GM20431 (cell line): ENCODE results near the gene PSME2.
"Not testable (repeated sequence)": the region's sequence is repeated elsewhere in the genome, so short reads cannot be mapped to it uniquely, and the experiment has no call there.

Source experiments
- in situ Hi-C: fragments of 300-500 bp; cut with MseI, MboI; formaldehyde crosslinking; loops from one replicate; pipeline ENCODE4 v1.15.0; 2020; ENCODE audit warnings: low sequenced_read_pairs; ENCODE audit not compliant: unreplicated experiment

Gene PSME2

DNA sequence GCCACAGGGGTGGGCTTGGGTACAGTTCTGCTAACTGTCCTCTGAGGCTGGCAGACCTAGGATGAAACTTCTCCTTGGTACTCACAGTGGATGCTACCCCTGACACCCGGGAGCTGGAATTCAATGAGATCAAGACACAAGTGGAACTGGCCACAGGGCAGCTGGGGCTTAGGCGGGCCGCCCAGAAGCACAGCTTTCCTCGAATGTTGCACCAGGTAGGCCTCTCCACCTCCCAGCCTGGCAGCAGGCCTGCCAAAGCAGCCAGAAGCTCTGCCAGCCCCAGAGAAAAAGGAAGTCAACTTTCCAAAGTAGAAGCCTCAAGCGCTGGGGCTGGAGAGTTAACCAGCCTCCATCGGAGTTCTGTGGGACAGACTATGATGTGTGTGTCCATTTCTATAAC lies 29.2 kb downstream of the PSME2 start:
- in situ Hi-C loops = no loop called here

DNA sequence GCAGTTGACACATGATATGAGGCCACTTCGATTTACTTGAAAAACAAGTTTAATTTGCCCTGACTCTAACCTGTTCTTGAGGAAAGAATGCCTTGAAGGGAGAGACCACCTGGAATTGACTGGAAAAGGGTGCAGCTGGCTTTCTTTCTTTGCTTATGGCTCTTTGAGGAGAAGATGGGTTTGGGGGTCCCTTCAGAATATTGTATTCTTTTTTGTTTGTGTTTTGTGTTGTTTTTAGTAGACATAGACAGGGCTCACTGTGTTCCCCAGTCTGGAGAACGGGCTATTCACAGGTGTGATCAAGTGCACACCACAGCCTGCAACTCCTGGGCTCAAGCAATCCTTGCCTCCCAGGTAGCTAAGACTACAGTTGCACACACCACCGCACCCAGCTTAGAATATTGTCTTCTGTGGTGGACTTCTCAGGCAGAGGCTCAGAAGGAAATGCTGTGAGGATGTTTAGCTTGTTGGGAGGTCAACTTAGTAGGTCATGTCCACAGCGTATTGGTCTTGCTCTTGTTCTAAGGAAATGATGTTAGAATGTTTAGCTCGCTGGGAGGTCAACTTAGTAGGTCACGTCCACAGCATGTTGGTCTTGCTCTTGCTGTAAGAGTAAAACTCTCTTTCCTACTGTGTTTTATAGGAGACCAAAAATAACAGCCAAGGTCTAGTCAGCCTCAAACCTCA lies 30.1 kb downstream of the PSME2 start:
- in situ Hi-C loops = no loop called here

DNA sequence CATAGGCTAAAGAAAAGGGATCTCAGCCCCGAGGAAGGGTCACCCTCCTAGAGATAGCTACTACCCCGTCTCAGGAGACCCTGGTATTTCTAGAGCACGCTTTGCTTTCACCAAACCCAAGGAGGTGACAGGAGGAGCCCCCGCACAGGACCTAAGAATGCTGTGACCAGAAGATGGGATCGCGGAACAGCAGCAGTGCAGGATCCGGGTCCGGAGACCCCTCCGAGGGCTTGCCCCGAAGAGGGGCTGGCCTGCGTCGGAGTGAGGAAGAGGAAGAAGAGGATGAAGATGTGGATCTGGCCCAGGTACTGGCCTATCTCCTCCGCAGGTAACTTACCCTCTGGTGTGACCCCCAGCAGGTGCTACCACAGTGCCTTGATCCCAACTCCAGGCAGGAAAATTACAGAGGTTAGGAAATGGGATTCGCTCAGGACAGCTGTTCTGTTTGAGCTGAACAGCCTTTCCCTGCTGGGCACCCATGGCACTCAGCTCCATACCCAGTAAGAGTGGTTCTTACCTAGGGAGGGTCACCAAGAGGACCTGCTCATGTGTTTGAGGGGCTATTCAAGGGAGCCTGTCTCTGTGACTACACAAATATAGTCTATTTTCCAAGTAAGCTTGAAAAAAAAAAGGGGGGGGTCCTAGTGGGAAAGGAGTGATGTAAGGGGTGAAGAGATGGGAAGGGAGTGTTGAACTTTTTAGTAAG lies 30.8 kb downstream of the PSME2 start:
- in situ Hi-C loops = no loop called here

DNA sequence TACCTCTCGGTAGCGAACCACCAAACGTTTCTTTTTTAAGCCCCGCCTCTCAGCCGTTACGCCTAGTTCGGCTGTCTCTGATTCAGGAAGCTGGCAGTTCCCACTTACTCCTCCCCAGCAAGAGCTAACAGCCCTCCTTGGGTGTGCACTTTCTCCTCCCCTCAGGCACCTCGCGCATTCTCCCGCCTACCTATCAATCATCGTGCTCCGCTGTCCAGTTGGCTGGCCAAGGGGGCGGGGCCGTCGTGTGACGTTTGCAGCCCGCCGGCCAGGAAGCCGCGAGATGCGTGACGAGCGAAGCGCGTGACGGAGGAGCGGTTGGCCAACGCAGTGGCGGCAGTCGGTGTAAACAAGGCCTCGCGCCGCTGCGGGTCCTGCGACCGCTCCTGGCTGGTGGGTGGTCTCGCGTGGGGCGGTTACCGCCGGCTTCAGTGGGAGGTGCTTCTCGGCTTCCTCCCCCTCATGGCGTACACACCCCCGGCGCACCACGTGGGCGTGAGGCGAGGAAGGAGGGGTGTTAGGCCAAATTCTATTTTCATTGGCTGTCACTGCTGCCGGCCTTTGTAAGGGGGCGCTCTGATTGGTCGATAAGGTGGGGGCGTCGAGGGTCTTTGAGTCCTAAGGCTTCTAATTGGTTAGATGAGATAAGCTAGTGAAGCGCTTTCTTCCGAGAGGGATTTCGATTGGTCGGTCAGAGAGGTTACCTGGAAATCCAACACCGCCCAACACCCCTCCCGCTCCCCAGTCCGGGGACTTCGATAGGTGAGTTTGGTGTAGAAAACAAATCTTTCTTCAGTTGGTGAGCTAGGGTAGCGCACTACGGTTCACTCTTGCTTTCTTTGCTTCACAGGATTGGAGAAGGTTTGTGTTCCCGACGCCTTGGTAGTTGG lies 31.6 kb downstream of the PSME2 start, which contains the start of the genes DCAF11 and NRL:
DCAF11 (plus strand) TSS at position 246 of the 890 bp plus-strand sequence. CDS start 818 bp downstream, outside the sequence.
NRL (minus strand) TSS at position 418 of the 890 bp plus-strand sequence. CDS start 32,101 bp downstream, outside the sequence.
- in situ Hi-C loops = no loop called here

DNA sequence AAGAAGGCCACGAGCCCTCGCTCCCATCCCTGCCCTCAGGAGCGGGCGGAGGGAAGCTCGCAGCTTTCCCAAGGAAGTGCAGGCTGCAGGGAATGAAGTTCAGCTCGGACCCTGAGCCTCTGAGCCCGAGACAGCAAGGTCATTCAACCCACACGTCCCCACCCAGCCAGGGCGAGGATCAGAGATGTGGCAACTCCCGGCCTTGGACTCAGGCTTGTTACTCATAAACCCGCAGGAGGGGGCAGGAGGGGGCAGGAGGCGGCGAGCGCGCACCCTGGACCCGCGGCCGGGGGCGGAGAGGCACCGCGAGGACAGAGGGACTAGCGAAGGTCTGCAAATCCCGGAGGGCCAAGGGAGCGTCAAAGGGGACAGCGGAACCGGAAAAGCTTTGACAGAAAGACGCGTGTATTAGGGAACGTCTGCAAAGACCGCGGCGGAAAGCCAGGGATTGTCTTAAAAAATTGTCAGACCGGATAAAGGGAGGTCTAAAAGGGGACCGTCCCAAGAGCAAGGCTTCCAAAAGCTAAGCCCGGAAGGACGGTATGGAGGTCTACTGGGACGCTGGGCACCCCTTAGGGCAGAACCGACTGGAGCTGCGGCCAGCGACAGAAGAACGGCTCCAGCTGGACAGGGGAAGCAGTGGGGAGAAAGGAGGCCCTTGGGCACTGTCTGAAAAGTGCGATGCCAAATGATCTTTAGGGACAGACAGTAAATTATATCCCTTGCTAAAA lies 32.4 kb downstream of the PSME2 start:
- in situ Hi-C loops = no loop called here

DNA sequence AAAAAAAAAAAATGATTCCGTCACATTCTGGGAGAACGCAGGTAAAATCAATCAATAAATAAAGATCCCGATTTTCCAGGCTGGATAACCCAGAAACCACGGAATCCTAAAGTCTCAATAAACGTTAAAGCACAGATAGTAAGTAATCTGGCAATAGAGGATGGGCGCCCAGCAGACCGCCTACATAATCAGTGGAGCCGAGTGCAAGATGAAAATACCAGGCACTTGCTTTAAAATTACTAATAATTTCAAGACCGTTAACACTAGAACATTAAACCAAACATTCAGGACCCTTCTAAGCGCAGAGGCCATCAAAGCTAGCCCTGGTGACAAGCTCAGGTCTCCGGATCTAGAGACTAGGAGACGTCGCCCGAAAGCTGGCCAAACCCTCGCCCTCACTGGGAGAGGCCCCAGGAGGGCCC lies 33.0 kb downstream of the PSME2 start:
- in situ Hi-C loops = no loop called here

DNA sequence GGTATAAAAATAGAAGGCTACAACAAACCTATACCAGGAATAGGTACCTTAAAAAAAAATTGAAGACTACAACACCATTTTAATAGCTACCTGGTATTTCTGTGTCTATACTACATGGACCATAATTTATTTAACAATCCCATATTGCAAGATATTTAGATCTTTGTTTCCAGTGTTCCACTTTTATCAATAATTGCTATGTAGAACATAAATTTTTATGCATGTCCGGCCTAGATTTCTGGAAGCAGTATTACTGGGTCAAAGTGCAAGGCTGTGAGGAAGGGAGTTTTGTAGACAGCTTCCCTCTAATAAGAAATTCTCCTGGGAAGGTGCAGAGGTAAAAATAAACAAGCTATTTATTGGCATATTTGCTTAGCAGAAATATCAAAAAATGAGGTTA lies 35.9 kb downstream of the PSME2 start:
- in situ Hi-C loops = no loop called here

DNA sequence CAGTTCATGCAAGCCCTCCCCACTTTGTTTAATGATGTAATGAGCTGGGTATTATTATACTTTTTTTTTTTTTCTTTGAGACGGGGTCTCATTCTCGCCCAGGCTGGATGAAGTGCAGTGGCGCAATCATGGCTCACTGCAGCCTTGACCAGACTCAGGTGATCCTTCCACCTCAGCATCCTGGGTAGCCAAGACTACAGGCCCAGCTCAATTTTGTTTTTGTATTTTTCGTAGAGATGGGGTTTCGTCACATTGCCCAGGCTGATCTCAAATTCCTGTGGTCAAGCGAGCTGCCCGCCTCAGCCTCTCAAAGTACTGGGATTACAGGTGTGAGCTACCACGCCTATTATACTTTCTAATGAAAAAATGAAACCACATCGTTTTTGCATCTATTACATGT lies 36.4 kb downstream of the PSME2 start:
- in situ Hi-C loops = no loop called here

DNA sequence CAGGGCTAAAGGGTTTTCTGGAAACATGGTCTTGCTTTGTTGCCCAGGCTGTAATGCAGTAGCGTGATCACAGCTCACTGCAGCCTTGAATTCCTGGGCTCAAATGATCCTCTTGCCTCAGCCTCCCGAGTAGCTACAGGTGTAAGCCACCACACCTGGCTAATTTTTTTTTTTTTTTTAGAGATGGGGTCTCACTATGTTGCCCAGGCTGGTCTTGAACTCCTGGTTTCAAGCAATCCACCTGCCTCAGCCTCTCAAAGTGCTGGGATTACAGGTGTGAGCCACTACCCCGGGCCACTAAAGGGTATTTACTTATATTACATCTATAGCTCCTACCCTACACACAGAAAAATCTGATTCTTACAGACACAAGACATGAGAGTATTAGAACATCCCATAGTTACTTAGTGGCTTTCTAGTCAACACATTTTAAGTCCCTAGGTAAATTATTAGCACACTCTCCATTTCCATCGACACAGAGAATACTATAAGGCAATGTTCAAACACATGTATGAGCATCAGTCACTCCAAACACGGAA lies 38.0 kb downstream of the PSME2 start:
- in situ Hi-C loops = no loop called here

DNA sequence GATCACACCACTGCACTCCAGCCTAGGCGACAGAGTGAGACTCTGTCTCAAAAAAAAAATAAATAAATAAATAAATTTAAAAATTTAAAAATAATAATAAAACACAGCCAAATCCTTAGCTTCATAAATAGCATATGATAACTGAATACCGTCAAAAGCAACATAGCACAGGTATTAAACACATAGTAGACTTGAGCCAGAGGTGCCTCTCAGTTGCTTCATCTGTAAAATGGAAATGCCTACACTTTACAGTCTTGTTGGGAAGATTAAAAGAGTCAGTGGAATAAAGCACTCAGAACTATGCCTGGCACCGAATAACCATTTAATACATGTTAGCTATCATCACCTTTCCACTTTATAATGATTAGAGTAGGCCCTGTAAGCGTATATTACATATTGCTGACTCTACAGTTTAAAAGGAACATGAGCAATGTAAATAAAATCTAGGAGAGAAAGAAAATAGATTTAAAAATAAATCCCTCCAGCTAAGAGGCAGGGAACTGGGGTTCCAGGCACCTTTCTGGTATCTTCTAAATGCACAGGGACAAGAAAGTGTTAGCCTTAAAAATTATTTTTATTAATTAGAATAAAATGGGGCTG lies 39.6 kb downstream of the PSME2 start:
- in situ Hi-C loops = no loop called here

DNA sequence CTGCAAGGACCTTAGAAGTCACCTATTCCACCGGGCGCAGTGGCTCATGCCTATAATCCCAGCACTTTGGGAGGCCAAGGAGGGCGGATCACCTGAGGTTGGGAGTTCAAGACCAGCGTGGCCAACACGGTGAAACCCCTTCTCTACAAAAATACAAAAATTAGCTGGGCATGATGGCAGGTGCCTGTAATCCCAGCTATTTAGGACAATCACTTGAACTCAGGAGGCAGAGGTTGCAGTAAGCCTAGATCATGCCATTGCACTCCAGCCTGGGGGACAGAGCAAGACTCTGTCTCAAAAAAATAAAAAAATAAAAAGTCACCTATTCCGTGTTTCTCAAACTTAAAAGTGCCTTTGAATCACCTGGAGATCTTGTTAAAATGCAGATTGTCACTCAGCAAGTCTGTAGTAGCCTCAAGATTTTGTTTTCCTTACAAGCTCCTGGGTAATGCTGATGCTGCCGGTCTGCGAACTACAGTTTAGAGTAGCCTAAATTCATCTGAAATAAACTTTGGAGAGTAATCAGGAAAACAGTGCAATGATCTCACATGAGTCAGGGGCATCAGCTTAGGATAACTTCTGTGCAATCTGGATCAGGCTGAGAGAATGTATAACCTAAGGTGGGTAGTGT lies 40.7 kb downstream of the PSME2 start:
- in situ Hi-C loops = not testable (repeated sequence)

DNA sequence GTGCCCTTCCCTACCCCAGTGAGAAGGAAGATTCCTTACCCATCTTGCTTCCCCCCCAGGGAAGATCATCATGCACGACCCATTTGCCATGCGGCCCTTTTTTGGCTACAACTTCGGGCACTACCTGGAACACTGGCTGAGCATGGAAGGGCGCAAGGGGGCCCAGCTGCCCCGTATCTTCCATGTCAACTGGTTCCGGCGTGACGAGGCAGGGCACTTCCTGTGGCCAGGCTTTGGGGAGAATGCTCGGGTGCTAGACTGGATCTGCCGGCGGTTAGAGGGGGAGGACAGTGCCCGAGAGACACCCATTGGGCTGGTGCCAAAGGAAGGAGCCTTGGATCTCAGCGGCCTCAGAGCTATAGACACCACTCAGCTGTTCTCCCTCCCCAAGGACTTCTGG lies 43.0 kb downstream of the PSME2 start:
- in situ Hi-C loops = no loop called here

DNA sequence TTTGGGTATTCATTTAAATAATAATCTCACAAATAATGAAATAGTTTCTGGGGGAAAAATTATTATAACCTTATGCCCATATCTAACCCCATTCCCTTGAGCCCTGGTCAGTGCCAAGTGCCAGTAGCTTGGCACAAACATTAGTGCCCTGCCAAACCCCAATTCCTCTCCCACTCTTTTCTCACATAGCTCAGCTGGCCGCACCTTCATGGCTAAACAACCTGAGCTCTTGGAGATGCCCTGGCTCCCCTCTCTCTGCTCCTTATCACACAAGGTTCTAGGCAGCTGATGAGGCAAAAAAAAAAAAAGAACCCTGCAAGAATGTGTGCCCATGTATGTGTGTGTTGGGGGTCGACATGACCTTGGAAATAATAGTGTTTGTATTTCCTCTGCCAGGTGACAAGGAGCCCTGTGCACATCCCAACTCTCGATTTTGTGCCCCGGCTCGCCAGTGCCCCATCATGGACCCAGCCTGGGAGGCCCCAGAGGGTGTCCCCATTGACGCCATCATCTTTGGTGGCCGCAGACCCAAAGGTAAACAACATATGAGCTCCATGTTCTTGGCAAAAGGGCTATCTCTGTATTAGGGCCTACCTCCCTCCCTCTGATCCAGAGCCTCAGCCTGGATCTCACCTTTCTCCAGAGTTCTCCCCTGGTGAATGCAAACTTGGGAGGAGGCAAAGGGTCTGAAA lies 43.9 kb downstream of the PSME2 start:
- in situ Hi-C loops = no loop called here

DNA sequence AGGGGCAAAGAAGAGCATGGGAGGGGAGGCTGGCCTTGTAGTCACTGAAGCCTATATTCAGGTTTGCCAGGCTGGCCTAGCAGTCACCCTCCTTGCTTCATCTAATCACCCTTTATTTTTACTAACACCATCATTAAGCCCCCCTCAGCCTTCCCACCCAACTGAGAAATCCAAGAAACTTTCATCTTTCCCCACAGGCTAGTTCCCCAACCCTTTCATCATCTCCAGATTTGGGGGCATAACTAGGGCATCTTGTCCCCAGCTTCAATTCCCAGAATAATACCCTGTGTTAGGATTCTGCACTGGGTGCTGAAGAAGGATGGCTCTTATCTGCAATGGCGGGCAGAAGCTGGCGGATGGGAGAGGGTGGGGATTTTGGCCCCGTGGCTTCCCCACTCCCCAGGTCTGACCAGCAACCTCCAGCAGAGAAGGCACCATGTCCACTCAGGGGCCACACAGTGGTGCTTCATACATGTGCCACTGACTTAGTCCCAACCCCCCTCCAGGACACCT lies 45.4 kb downstream of the PSME2 start:
- in situ Hi-C loops = no loop called here

DNA sequence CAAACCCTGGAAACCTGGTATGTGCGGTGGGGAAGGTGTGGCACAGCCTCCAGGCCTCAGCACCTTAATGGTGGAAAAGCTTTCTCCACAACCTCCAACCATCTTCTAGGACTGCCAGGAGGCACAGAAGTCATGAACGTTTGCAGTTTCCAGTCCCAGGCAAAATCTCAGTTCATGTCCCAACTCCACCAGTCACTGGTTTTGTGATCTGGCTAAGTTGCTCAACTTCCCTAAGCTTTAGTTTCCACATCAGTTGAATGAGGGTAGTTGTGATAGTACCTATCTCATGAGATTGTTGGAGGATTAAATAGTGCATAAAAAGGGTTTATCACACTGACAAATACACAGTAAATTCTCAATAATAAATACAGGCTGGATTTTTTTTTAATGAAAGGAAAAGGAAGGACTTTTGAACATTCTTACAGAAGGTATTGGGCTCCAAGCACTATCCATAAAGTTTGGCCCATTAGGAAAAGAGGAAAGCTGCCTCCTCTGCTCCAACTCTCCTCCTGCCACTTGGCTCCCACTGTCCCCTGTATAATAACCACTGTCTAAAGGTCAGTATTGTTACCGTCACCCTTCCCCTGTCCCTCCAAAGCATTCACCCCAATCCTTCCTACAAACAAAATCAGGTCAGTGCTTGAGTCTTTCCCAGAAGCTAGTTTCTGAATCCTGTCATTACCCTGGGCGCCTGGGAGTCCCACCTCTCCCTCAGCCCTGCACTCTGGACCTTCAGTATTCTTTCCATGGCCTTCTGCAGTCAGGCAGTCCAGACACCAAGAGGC lies 46.0 kb downstream of the PSME2 start:
- in situ Hi-C loops = no loop called here

DNA sequence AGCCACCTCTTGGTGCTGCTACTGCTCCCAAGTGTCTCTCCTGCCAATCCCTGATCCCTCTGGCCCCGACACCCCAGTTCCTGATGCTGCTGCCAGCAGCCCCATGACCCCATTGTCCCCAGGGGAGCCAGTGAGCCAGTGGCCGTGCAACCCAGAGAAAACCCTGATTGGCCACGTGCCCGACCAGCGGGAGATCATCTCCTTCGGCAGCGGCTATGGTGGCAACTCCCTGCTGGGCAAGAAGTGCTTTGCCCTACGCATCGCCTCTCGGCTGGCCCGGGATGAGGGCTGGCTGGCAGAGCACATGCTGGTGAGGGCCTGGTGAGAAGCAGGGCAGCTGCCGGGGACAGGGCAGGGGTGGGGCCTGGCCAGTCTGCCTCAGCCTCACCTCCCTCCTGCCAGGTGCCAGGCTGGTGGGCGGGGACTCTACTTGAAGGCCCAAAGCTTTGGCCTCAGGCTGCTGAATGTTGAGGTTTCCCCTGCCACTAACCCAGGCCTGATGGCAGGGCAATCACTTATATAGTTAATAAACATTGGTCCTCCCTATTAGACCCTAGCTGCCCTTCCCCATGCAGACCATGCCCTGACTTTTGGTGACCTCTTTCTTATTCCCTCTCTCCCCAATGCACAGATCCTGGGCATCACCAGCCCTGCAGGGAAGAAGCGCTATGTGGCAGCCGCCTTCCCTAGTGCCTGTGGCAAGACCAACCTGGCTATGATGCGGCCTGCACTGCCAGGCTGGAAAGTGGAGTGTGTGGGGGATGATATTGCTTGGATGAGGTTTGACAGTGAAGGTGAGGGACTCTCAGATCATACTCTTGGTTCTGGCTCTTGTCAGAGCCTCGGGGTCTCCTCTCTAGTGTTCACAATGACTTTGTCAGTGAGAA lies 47.2 kb downstream of the PSME2 start:
- in situ Hi-C loops = no loop called here
